ENCODE data around the gene ACTBL2. TPM values are rescaled to one million over a fixed set of nuclear protein-coding genes. Genes with fewer than 3 reads are reported as not detected.

ACTBL2 gene
- total and polyA plus RNA-seq, 12 donors = not detected

- TF ChIP-seq CTCF (IDR thresholded peaks at IDR 0.05) (no peak), POLR2A (IDR thresholded peaks at IDR 0.05) (no peak)
- Histone ChIP-seq H3K4me1 (replicated peaks in 1 of 2) (peaks cover 0 to 2% of the 10 kb centered on the region in 2 donors), H3K9me3 (replicated peaks in 1 of 3) (no peaks in the 10 kb centered on the region), H3K36me3 (replicated peaks in 1 of 2) (no peaks in the 10 kb centered on the region), H3K27me3 (no peaks in the 10 kb centered on the region), H3K27ac (no peak overlapping the region), H3K4me3 (no peak overlapping the region)
- WGBS, 4 donors = 88 to 95% (median 91%) methylated on average over 2 of the region's 2 CpGs
- intact Hi-C loops (cut with DNase I) = no loop called here
- DNase-seq = no peak
Observed at GRCh38 chr5:57446966-57447365, 35.6 kb downstream of the ACTBL2 start.

GRCh38 chr5:57445705-57446037 lies 36.9 kb downstream of the ACTBL2 start:
- Histone ChIP-seq H3K9me3 (replicated peaks in 1 of 3) (no peaks in the 10 kb centered on the region), H3K4me1 (replicated peaks in 1 of 2) (no peaks in the 10 kb centered on the region), H3K27me3 (no peaks in the 10 kb centered on the region), H3K27ac (no peak overlapping the region), H3K36me3 (replicated peaks in 1 of 2) (no peaks in the 10 kb centered on the region), H3K4me3 (no peak overlapping the region)
- no peak for DNase-seq
- intact Hi-C loops (cut with DNase I) = no loop called here
- 86 to 97% (median 92%) methylated on average over 4 of the region's 4 CpGs for WGBS, 4 donors
- no peak for TF ChIP-seq CTCF (IDR thresholded peaks at IDR 0.05)
- no peak for TF ChIP-seq POLR2A (IDR thresholded peaks at IDR 0.05)

- Histone ChIP-seq H3K36me3 (replicated peaks in 1 of 2) (no peaks in the 10 kb centered on the region), H3K27ac (no peak overlapping the region), H3K4me3 (no peak overlapping the region), H3K27me3 (no peaks in the 10 kb centered on the region), H3K4me1 (replicated peaks in 1 of 2) (no peaks in the 10 kb centered on the region), H3K9me3 (replicated peaks in 1 of 3) (no peaks in the 10 kb centered on the region)
- intact Hi-C loops (cut with DNase I) = no loop called here
- WGBS, 4 donors = 64 to 72% (median 69%) methylated on average over 5 of the region's 5 CpGs
- no peak for TF ChIP-seq CTCF (IDR thresholded peaks at IDR 0.05)
- TF ChIP-seq POLR2A (IDR thresholded peaks at IDR 0.05) = no peak
- DNase-seq = no peak
Observed at GRCh38 chr5:57445006-57445704, 37.5 kb downstream of the ACTBL2 start.

- H3K27ac ChIP-seq = no peak overlapping the region
- peaks cover 0 to 3% of the 10 kb centered on the region in 2 donors for H3K4me1 ChIP-seq (replicated peaks in 1 of 2)
- 71 to 78% (median 74%) methylated on average over 4 of the region's 4 CpGs for WGBS, 4 donors
- no peaks in the 10 kb centered on the region for H3K27me3 ChIP-seq
- DNase-seq = no peak
- H3K36me3 ChIP-seq (replicated peaks in 1 of 2) = no peaks in the 10 kb centered on the region
- intact Hi-C loops (cut with DNase I) = no loop called here
- TF ChIP-seq CTCF (IDR thresholded peaks at IDR 0.05) = no peak
- TF ChIP-seq POLR2A (IDR thresholded peaks at IDR 0.05) = no peak
- no peaks in the 10 kb centered on the region for H3K9me3 ChIP-seq (replicated peaks in 1 of 3)
- H3K4me3 ChIP-seq = no peak overlapping the region
Observed at GRCh38 chr5:57442080-57442839, 40.4 kb downstream of the ACTBL2 start.
